ENCODE measurements around the gene PCSK5. TPM values are rescaled to one million over a fixed set of nuclear protein-coding genes. Genes with fewer than 3 reads are reported as not detected.

The PCSK5 gene
- total RNA-seq, 1 experiment from 2014 or later: 18.6 TPM

DNA sequence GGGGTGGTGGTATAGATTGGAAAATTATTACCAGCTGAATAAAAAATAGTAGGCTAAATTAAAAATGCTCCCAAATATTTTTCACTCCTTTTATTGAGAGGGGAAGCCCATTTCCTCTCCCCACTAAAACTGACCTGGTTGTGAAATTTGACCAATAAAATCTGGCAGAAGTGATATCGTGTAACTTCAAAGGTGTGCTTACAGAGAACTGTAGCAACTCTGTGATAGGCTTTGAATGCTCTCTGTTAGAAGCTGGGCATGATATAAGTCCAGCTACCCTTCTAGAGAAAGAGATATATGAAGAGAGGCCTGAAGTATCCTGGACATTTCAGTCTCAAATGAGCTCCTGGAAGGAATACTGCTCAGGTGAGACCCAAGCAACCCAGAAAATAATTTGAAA is 513.9 kb downstream of the PCSK5 start:
- Histone ChIP-seq H3K36me3 (no peaks in the 10 kb centered on the region), H3K4me1 (peaks cover 12% of the 10 kb centered on the region), H3K4me3 (no peak overlapping the region)

DNA sequence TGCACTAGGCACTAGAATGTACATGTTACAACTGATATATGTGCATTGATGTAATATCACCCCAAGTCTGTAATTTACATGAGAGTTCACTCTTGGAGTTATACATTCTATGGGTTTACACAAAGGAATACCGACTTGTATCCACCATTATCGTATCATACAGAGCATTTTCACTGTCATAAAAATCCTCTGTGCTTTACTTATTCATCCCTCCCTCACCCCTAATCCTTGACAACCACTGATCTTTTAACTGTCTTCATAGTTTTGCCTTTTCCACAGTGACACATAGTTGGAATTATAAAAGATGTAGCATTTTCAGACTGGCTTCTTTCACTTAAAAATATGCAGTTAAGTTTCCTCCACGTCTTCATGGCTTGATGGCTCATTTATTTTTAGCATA is 514.9 kb downstream of the PCSK5 start:
- H3K4me1 ChIP-seq: peaks cover 12% of the 10 kb centered on the region
- H3K4me3 ChIP-seq: no peak overlapping the region
- no peak for DNase-seq
- no peaks in the 10 kb centered on the region for H3K27me3 ChIP-seq
- H3K9me3 ChIP-seq (replicated peaks): no peaks in the 10 kb centered on the region
- no peak overlapping the region for H3K27ac ChIP-seq
- H3K36me3 ChIP-seq: no peaks in the 10 kb centered on the region

More for the DNA sequence above, 513.9 kb downstream of the PCSK5 start:
- DNase-seq: no peak
- no peak overlapping the region for H3K27ac ChIP-seq
- H3K27me3 ChIP-seq: no peaks in the 10 kb centered on the region
- no peaks in the 10 kb centered on the region for H3K9me3 ChIP-seq (replicated peaks)

DNA sequence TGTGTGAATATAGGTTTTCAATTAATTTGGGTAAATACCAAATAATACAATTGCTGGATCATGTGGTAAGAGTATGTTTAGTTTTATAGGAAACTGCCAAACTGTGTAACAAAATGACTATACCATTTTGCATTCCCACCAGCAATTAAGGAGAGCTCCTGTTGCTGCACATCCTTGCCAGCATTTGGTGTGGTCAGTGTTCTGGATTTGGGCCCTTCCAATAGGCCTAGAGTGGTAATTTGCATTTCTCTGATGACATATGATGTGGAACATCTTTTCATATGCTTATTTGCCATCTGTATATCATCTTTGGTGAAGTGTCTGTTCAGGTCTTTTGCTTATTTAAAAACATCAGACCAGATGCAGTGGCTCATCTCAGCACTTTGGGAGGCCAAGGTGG is 515.4 kb downstream of the PCSK5 start:
- DNase-seq: no peak

More for the DNA sequence above, 515.4 kb downstream of the PCSK5 start:
- no peak overlapping the region for H3K4me3 ChIP-seq
- H3K27me3 ChIP-seq: no peaks in the 10 kb centered on the region
- no peaks in the 10 kb centered on the region for H3K36me3 ChIP-seq
- peaks cover 12% of the 10 kb centered on the region for H3K4me1 ChIP-seq
- H3K27ac ChIP-seq: no peak overlapping the region
- no peaks in the 10 kb centered on the region for H3K9me3 ChIP-seq (replicated peaks)

Data from SJCRH30 (cell line).